Measurements from ENCODE around the gene PLEKHA6.

The PLEKHA6 gene

DNA sequence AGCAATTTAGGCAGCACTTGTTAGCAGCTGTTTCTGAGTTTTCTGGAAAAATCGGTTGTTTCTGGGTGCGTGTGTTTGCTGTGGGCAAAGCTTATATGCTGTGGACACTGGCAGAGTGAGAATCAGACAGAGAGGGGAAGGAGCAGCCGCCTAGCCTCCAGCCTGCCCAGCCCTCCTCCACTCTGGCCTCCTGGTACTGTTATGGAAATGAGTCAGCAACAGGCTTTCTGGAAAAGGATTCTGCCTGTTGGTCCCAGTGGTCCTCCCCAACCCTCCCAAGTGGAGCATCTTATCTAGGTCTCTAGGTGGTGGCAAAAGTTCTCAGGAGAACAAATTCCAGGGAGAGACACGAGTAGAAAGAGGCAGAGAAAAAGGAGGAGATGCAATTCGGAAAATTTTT is 103.8 kb downstream of the PLEKHA6 start:
- peak overlapping the region; percentile 21 to 88 for H2BK12ac ChIP-seq (ENCODE audit: low read length in 2 of 2)
- no peak overlapping the region for H3K27ac ChIP-seq (ENCODE audit: low read length, poor library complexity, severe bottlenecking)
- H3K27me3 ChIP-seq (ENCODE audit: control insufficient read depth in 1 of 2, insufficient read depth in 1 of 2, low read length in 2 of 2), result peaks cover 11 to 21% of the 10 kb centered on the region in 2 experiments
- no peak overlapping the region for H3K4ac ChIP-seq (ENCODE audit: low read depth in 1 of 2, low read length in 2 of 2)
- no peak overlapping the region for H3K4me2 ChIP-seq (ENCODE audit: low read length, poor library complexity, severe bottlenecking)
- H4K8ac ChIP-seq (ENCODE audit: low read length), result peak overlapping the region; percentile 76
- H3K36me3 ChIP-seq (ENCODE audit: control insufficient read depth in 1 of 2, insufficient read depth in 2 of 2, low read depth in 1 of 2, low read length in 2 of 2), result no peaks in the 10 kb centered on the region
- H4K91ac ChIP-seq (ENCODE audit: low read length), result peak overlapping the region; percentile 91
- peak; percentile 35 for DNase-seq
- no peak overlapping the region for H2AK5ac ChIP-seq (ENCODE audit: low read length, severe bottlenecking)
- no peak overlapping the region for H2BK5ac ChIP-seq (ENCODE audit: low read depth, low read length, poor library complexity, severe bottlenecking)
- no peak overlapping the region for H2BK15ac ChIP-seq (ENCODE audit: low read depth, poor library complexity, severe bottlenecking)
- no peaks in the 10 kb centered on the region for H3K9me3 ChIP-seq (ENCODE audit: control insufficient read depth, low read length)
- no peak overlapping the region for H3K14ac ChIP-seq (ENCODE audit: low read length in 2 of 2)
- H2BK120ac ChIP-seq (ENCODE audit: low read depth, low read length), result peak overlapping the region; percentile 57
- no peak overlapping the region for H3K4me3 ChIP-seq (ENCODE audit: insufficient read depth in 1 of 2, low read depth in 1 of 2, low read length in 2 of 2)
- WGBS, result 56% methylated on average over 3 of the region's 5 CpGs
- H3K9ac ChIP-seq (ENCODE audit: low read length), result peak overlapping the region; percentile 4
- no peaks in the 10 kb centered on the region for H3K79me1 ChIP-seq (replicated peaks; ENCODE audit: low read length, poor library complexity, severe bottlenecking)
- H2AFZ ChIP-seq (ENCODE audit: low read depth, low read length), result no peak overlapping the region
- H3K4me1 ChIP-seq (ENCODE audit: control insufficient read depth, insufficient read depth, low read depth, low read length), result peaks cover 1% of the 10 kb centered on the region
- H3K18ac ChIP-seq (ENCODE audit: low read depth in 1 of 2, low read length in 2 of 2), result peak overlapping the region; percentile 64 to 84
- H3K23ac ChIP-seq (ENCODE audit: low read length in 2 of 2), result no peak overlapping the region

DNA sequence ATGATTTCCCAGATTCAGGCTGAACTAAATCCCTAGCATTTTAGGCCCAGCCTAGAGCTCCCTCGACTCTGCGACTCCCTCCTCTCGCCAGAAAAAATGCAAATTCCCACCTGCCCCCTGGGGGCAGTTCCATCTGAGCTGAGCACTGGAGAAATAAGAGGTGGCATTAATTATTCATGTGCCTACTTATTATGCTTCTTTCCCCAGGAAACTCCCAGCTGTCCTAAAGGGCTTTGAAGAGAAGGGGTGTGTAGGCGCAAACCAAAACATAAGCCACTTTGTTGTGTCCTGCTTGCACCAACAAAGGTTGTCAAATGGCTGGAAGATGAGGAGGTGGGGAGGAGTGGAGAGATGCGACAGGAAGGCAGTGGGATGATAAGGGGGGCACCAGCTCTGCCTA is 104.5 kb downstream of the PLEKHA6 start:
- no peak overlapping the region for H3K23ac ChIP-seq (ENCODE audit: low read length in 2 of 2)
- no peak overlapping the region for H3K9ac ChIP-seq (ENCODE audit: low read length)
- H3K36me3 ChIP-seq (ENCODE audit: control insufficient read depth in 1 of 2, insufficient read depth in 2 of 2, low read depth in 1 of 2, low read length in 2 of 2), result no peaks in the 10 kb centered on the region
- no peak overlapping the region for H2BK12ac ChIP-seq (ENCODE audit: low read length in 2 of 2)
- no peak for DNase-seq
- no peak overlapping the region for H2BK15ac ChIP-seq (ENCODE audit: low read depth, poor library complexity, severe bottlenecking)
- peak overlapping the region; percentile 57 for H2BK120ac ChIP-seq (ENCODE audit: low read depth, low read length)
- no peaks in the 10 kb centered on the region for H3K79me1 ChIP-seq (replicated peaks; ENCODE audit: low read length, poor library complexity, severe bottlenecking)
- H4K8ac ChIP-seq (ENCODE audit: low read length), result peak overlapping the region; percentile 8
- H2BK5ac ChIP-seq (ENCODE audit: low read depth, low read length, poor library complexity, severe bottlenecking), result no peak overlapping the region
- H3K9me3 ChIP-seq (ENCODE audit: control insufficient read depth, low read length), result no peaks in the 10 kb centered on the region
- no peak overlapping the region for H4K91ac ChIP-seq (ENCODE audit: low read length)
- peaks cover 1% of the 10 kb centered on the region for H3K4me1 ChIP-seq (ENCODE audit: control insufficient read depth, insufficient read depth, low read depth, low read length)
- WGBS, result 94% methylated on average over 1 of the region's 5 CpGs
- H3K27me3 ChIP-seq (ENCODE audit: control insufficient read depth in 1 of 2, insufficient read depth in 1 of 2, low read length in 2 of 2), result peaks cover 14 to 16% of the 10 kb centered on the region in 2 experiments
- H2AFZ ChIP-seq (ENCODE audit: low read depth, low read length), result no peak overlapping the region
- H3K4me2 ChIP-seq (ENCODE audit: low read length, poor library complexity, severe bottlenecking), result no peak overlapping the region
- no peak overlapping the region for H3K27ac ChIP-seq (ENCODE audit: low read length, poor library complexity, severe bottlenecking)
- no peak overlapping the region for H3K4me3 ChIP-seq (ENCODE audit: insufficient read depth in 1 of 2, low read depth in 1 of 2, low read length in 2 of 2)
- no peak overlapping the region for H2AK5ac ChIP-seq (ENCODE audit: low read length, severe bottlenecking)
- H3K14ac ChIP-seq (ENCODE audit: low read length in 2 of 2), result no peak overlapping the region
- no peak overlapping the region for H3K4ac ChIP-seq (ENCODE audit: low read depth in 1 of 2, low read length in 2 of 2)
- peak overlapping the region in 1 of 2 experiments; percentile 15 for H3K18ac ChIP-seq (ENCODE audit: low read depth in 1 of 2, low read length in 2 of 2)

DNA sequence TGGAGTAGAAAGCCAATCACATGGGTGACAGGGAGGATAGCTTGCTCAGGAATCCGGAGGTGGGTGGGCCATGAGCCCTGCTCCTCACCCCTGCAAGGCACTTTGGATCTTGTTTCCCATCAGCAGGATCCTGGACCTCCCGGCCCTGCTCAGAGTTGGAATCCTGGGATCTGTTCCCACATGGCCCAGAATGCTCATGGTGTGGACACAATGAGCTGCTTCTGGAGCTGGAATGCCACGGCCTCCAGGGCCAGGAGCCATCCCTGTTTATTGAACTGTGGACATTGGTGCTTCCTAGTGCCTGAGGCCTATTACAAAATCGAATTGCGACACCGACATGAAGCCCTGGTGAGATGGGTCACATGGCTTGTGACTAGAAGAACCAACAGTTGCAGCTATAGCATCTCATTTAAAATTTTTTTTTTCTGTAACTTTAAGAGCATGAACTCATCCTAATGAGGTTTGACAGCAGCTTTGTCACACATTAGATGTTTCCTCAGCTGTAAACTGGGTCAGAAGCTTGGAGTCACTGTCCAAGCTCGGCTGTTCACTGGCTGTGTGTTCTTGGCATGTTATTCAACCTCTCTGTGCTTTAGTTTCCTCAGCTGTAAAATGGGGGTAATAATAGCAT is 105.6 kb downstream of the PLEKHA6 start:
- DNase-seq, result peak; percentile 90
- peaks cover 1% of the 10 kb centered on the region for H3K4me1 ChIP-seq (ENCODE audit: control insufficient read depth, insufficient read depth, low read depth, low read length)
- no peaks in the 10 kb centered on the region for H3K79me1 ChIP-seq (replicated peaks; ENCODE audit: low read length, poor library complexity, severe bottlenecking)
- no peaks in the 10 kb centered on the region for H3K36me3 ChIP-seq (ENCODE audit: control insufficient read depth in 1 of 2, insufficient read depth in 2 of 2, low read depth in 1 of 2, low read length in 2 of 2)
- H2AFZ ChIP-seq (ENCODE audit: low read depth, low read length), result no peak overlapping the region
- H2BK12ac ChIP-seq (ENCODE audit: low read length in 2 of 2), result peak overlapping the region in 1 of 2 experiments; percentile 68
- H3K18ac ChIP-seq (ENCODE audit: low read depth in 1 of 2, low read length in 2 of 2), result peak overlapping the region; percentile 66 to 69
- no peak overlapping the region for H2BK15ac ChIP-seq (ENCODE audit: low read depth, poor library complexity, severe bottlenecking)
- WGBS, result 77% methylated on average over 7 of the region's 7 CpGs
- peak overlapping the region; percentile 68 for H4K91ac ChIP-seq (ENCODE audit: low read length)
- no peak overlapping the region for H3K4me3 ChIP-seq (ENCODE audit: insufficient read depth in 1 of 2, low read depth in 1 of 2, low read length in 2 of 2)
- H3K27me3 ChIP-seq (ENCODE audit: control insufficient read depth in 1 of 2, insufficient read depth in 1 of 2, low read length in 2 of 2), result peaks cover 11 to 20% of the 10 kb centered on the region in 2 experiments
- H3K9ac ChIP-seq (ENCODE audit: low read length), result no peak overlapping the region
- no peak overlapping the region for H3K27ac ChIP-seq (ENCODE audit: low read length, poor library complexity, severe bottlenecking)
- H2AK5ac ChIP-seq (ENCODE audit: low read length, severe bottlenecking), result no peak overlapping the region
- H3K14ac ChIP-seq (ENCODE audit: low read length in 2 of 2), result peak overlapping the region in 1 of 2 experiments; percentile 23
- no peak overlapping the region for H3K23ac ChIP-seq (ENCODE audit: low read length in 2 of 2)
- no peak overlapping the region for H3K4ac ChIP-seq (ENCODE audit: low read depth in 1 of 2, low read length in 2 of 2)
- H4K8ac ChIP-seq (ENCODE audit: low read length), result peak overlapping the region; percentile 67
- H3K9me3 ChIP-seq (ENCODE audit: control insufficient read depth, low read length), result no peaks in the 10 kb centered on the region
- no peak overlapping the region for H3K4me2 ChIP-seq (ENCODE audit: low read length, poor library complexity, severe bottlenecking)
- no peak overlapping the region for H2BK5ac ChIP-seq (ENCODE audit: low read depth, low read length, poor library complexity, severe bottlenecking)
- no peak overlapping the region for H2BK120ac ChIP-seq (ENCODE audit: low read depth, low read length)

GRCh38 chr1:204251926-204252689 is 107.6 kb downstream of the PLEKHA6 start:
- peaks cover 23 to 34% of the 10 kb centered on the region in 2 experiments for H3K27me3 ChIP-seq (ENCODE audit: control insufficient read depth in 1 of 2, insufficient read depth in 1 of 2, low read length in 2 of 2)
- no peaks in the 10 kb centered on the region for H3K79me1 ChIP-seq (replicated peaks; ENCODE audit: low read length, poor library complexity, severe bottlenecking)
- H3K23ac ChIP-seq (ENCODE audit: low read length in 2 of 2), result no peak overlapping the region
- no peak overlapping the region for H3K4ac ChIP-seq (ENCODE audit: low read depth in 1 of 2, low read length in 2 of 2)
- no peak overlapping the region for H3K9ac ChIP-seq (ENCODE audit: low read length)
- H2BK120ac ChIP-seq (ENCODE audit: low read depth, low read length), result no peak overlapping the region
- H2BK5ac ChIP-seq (ENCODE audit: low read depth, low read length, poor library complexity, severe bottlenecking), result no peak overlapping the region
- H3K9me3 ChIP-seq (ENCODE audit: control insufficient read depth, low read length), result no peaks in the 10 kb centered on the region
- no peaks in the 10 kb centered on the region for H3K4me1 ChIP-seq (ENCODE audit: control insufficient read depth, insufficient read depth, low read depth, low read length)
- H3K14ac ChIP-seq (ENCODE audit: low read length in 2 of 2), result no peak overlapping the region
- H2AFZ ChIP-seq (ENCODE audit: low read depth, low read length), result no peak overlapping the region
- no peak overlapping the region for H2AK5ac ChIP-seq (ENCODE audit: low read length, severe bottlenecking)
- no peak overlapping the region for H4K8ac ChIP-seq (ENCODE audit: low read length)
- H3K36me3 ChIP-seq (ENCODE audit: control insufficient read depth in 1 of 2, insufficient read depth in 2 of 2, low read depth in 1 of 2, low read length in 2 of 2), result no peaks in the 10 kb centered on the region
- no peak overlapping the region for H3K18ac ChIP-seq (ENCODE audit: low read depth in 1 of 2, low read length in 2 of 2)
- H2BK15ac ChIP-seq (ENCODE audit: low read depth, poor library complexity, severe bottlenecking), result no peak overlapping the region
- no peak overlapping the region for H3K27ac ChIP-seq (ENCODE audit: low read length, poor library complexity, severe bottlenecking)
- H3K4me2 ChIP-seq (ENCODE audit: low read length, poor library complexity, severe bottlenecking), result no peak overlapping the region
- H3K4me3 ChIP-seq (ENCODE audit: insufficient read depth in 1 of 2, low read depth in 1 of 2, low read length in 2 of 2), result no peak overlapping the region
- WGBS, result 85% methylated on average over 6 of the region's 6 CpGs
- DNase-seq, result no peak
- H2BK12ac ChIP-seq (ENCODE audit: low read length in 2 of 2), result no peak overlapping the region
- no peak overlapping the region for H4K91ac ChIP-seq (ENCODE audit: low read length)

All from mesenchymal stem cell (in vitro differentiated cells and primary cell).